ENCODE measurements around the gene DEFB131B.

DNA sequence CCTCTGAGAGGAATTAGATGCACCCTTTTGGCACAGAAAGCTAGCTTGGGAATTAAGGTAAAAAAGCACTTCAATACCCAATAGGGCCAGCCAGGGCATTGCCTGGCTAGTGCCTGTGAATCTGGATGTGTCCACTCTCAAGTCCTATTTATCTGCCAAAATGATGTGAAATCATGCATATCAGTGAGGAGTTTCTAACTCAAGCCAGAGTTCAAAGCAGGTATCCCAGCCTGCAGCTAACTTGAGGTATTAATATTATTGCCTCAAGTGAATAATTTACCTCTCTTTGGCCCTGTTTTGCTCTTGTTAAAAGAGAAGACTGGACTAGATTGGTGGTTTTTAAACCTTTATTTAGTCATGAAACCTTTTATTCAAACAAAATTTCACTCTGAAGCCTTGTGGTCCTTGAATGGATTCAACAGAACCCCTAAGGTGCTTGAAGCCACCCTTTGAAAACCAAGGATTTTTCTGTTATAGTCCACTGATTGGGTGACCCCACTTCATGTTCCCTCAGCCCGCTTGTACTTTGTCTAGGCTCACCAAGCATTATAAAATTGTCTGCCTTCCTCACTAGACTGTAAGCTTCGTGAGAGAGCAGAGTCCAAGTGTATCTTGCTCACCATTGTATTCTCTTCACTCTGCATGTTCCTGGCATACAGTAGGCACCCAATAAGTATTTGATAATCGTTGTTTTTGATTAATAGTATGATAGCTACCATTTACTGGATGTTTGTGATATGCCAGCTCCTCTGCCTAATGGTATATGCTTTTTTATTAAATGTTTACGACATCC lies 55.1 kb downstream of the DEFB131B start:
- TF ChIP-seq CTCF (IDR thresholded peaks at IDR 0.05) (no peak), EZH2 (IDR thresholded peaks at IDR 0.05) (no peak), EZH2phosphoT487 (IDR thresholded peaks at IDR 0.05) (no peak)

Measured in neural progenitor cell (in vitro differentiated cells).